Smooth muscle cell of trachea (primary cell): ENCODE measurements around the gene KAT14. TPM values are rescaled to one million over a fixed set of nuclear protein-coding genes. Genes with fewer than 3 reads are reported as not detected.

Source experiments
- total RNA-seq: library from RNA; depleted of rRNA; stranded (reverse); fragments of >200 nt; gene quantifications from 2 replicates; pipeline ENCODE4 v1.2.1, GENCODE V29; 2014

KAT14 gene, protein sequence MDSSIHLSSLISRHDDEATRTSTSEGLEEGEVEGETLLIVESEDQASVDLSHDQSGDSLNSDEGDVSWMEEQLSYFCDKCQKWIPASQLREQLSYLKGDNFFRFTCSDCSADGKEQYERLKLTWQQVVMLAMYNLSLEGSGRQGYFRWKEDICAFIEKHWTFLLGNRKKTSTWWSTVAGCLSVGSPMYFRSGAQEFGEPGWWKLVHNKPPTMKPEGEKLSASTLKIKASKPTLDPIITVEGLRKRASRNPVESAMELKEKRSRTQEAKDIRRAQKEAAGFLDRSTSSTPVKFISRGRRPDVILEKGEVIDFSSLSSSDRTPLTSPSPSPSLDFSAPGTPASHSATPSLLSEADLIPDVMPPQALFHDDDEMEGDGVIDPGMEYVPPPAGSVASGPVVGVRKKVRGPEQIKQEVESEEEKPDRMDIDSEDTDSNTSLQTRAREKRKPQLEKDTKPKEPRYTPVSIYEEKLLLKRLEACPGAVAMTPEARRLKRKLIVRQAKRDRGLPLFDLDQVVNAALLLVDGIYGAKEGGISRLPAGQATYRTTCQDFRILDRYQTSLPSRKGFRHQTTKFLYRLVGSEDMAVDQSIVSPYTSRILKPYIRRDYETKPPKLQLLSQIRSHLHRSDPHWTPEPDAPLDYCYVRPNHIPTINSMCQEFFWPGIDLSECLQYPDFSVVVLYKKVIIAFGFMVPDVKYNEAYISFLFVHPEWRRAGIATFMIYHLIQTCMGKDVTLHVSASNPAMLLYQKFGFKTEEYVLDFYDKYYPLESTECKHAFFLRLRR
- total RNA-seq, result 14.0 and 18.2 TPM in 2 replicates

DNA sequence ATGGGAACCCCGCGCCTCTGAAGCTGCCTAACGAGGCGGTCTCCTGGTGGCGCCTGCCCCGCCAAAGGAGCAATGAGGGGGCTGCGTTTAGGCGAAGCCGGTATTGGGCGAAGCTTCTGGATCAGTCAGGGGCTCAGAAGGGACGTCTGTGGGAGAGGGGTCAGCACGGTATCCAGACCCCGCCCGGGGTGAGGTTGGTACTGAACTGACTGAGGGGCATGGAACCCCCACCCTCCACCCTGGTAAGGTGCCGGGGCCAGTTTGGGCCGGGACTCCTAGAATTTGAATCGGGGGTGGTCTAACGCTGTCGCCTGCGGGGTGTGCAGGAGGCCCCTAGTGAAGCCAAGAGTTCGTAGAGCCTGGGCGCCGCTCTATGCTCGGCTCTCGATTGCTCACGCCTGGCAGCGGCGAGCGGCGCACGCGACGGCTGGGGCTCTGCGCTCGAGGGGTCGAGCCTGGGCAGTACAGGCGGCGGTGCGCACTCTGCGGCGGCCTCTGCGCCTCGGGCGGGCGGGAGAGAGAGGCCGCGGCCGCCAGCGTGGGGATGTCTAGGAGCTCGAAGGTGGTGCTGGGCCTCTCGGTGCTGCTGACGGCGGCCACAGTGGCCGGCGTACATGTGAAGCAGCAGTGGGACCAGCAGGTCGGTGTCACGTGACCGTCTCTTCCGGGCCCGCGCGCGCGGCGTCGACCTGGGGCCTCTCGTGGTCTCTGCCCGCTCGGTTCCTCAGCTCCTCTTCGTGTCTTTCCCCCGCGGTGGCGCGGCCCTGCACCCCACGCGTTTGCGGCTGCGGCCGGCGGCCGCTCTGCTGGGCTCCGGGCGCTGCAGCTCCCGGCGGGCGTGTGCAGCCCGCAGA lies at the start of gene KAT14, which contains the start of gene PET117:
KAT14 (plus strand) TSS at position 452 of the 854 bp plus-strand sequence. CDS start 4,798 bp downstream, outside the sequence.
PET117 (plus strand) TSS at position 452 of the 854 bp plus-strand sequence; CDS start at position 545, 93 bp downstream.

Other genes with a start within 250 kb of the KAT14 start
- gene SNX5, start 169.1 kb upstream of the KAT14 start, total RNA-seq, result 128 and 160 TPM in 2 replicates
- gene MGME1, start 168.8 kb upstream of the KAT14 start, total RNA-seq, result 6.9 and 24.1 TPM in 2 replicates
- not detected in 2 replicates for gene OVOL2, start 79.9 kb upstream of the KAT14 start, total RNA-seq
- 9.3 and 12.9 TPM in 2 replicates for gene PET117, start within 50 bp of the KAT14 start, total RNA-seq
- gene ZNF133, start 150.7 kb downstream of the KAT14 start, total RNA-seq, result 26.0 and 30.4 TPM in 2 replicates